SK-N-SH treated with all-trans-retinoic acid at 6 μM for 48 hours (cell line): ENCODE results near the gene ARHGEF33.

Source experiments
- ARNTL ChIP-seq: fragments of 450-650 bp; formaldehyde crosslinking; IDR thresholded peaks from 2 replicates; pipeline ENCODE4 v1.5.0; 2020; ENCODE audit warnings: low read depth, mild to moderate bottlenecking, moderate library complexity, borderline replicate concordance
- CSDC2 ChIP-seq: fragments of 250-450 bp; sonication (Bioruptor Pico); IDR thresholded peaks from 2 replicates; pipeline ENCODE4 v1.5.0; 2020; ENCODE audit warnings: mild to moderate bottlenecking, moderate library complexity
- PPARA ChIP-seq: fragments of 250-450 bp; sonication (Bioruptor Pico); IDR thresholded peaks from 2 replicates; pipeline ENCODE4 v1.5.0; 2020; ENCODE audit warnings: mild to moderate bottlenecking, borderline replicate concordance
- RARB ChIP-seq: fragments of 250-450 bp; sonication (Bioruptor Pico); IDR thresholded peaks from 2 replicates; pipeline ENCODE4 v1.8.0; 2021; ENCODE audit warnings: mild to moderate bottlenecking, moderate library complexity
- TOX ChIP-seq: fragments of 250-450 bp; sonication (Bioruptor Pico); IDR thresholded peaks from 2 replicates; pipeline ENCODE4 v1.8.0; 2021; ENCODE audit warnings: mild to moderate bottlenecking, moderate library complexity, borderline replicate concordance
- ZFP3 ChIP-seq: fragments of 250-450 bp; sonication (Bioruptor Pico); IDR thresholded peaks from 2 replicates; pipeline ENCODE4 v1.5.0; 2020; ENCODE audit warnings: mild to moderate bottlenecking, moderate library complexity
- ZFP30 ChIP-seq: fragments of 450-650 bp; formaldehyde crosslinking; IDR thresholded peaks from 2 replicates; pipeline ENCODE4 v1.5.0; 2022; ENCODE audit warnings: mild to moderate bottlenecking, moderate library complexity
- ZNF565 ChIP-seq: fragments of 450-650 bp; formaldehyde crosslinking; conservative IDR thresholded peaks from 2 replicates; pipeline ENCODE4 v1.5.0; 2020; ENCODE audit warnings: low read depth, mild to moderate bottlenecking, moderate library complexity
- ZNF8 ChIP-seq: fragments of 450-650 bp; formaldehyde crosslinking; IDR thresholded peaks from 2 replicates; pipeline ENCODE4 v1.5.0; 2020; ENCODE audit warnings: mild to moderate bottlenecking, moderate library complexity
- TF ChIP-seq, protein P1 (sequence below): fragments of 250-450 bp; sonication (Bioruptor Pico); IDR thresholded peaks from 2 replicates; pipeline ENCODE4 v1.8.0; 2020; ENCODE audit warnings: mild to moderate bottlenecking, moderate library complexity, borderline replicate concordance

DNA sequence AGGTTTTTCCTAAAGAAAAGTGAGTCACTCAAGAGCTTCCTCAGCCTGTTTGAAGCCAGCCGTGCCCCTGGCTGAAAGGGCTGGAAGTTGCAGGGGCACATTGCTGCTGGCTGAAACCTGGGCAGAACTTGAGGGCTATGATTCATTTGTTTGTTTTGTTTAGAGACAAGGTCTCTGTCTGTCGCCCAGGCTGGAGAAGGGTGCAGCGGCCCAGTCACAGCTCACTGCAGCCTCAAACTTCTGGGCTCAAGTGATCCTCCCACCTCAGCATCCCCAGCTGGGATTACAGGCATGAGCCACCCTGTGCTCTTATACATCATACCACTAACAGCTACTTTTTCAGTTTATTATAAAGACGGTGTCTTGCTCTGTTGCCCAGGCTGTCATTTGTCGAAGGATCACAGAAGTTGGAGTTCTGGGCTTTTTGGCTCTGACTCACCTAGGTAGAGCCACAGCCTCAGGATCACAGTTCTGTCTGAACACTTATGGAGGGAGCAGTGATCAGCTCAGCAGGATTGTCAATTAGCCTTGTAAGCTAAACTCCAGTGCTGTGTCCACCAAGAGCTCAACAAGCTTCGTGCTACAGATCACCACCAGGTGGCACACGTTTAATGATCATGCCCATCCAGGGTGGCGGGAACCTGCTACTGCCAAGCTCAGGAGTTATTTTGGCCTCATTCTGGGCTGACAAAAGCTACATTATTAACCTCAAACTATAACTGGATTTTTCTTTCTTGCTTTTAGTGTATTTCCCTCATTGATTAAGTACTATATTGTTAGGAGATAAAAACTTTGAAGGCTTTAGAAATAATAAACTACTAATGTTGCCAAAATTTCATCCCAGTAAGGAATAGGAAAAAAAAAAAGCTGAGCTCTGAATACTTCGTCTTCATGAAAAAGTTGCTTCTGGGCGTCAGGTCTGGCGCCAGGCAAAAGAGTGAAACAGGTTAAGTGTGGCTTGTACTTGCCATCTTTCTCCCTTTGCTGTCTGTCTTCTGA is 57.9 kb downstream of the ARHGEF33 start:
- TF ChIP-seq PPARA (CRISPR knock-in tag) = no peak
- no peak for TF ChIP-seq ARNTL (CRISPR knock-in tag)
- no peak for TF ChIP-seq ZNF565 (CRISPR knock-in tag)
- TF ChIP-seq, protein P1, sequence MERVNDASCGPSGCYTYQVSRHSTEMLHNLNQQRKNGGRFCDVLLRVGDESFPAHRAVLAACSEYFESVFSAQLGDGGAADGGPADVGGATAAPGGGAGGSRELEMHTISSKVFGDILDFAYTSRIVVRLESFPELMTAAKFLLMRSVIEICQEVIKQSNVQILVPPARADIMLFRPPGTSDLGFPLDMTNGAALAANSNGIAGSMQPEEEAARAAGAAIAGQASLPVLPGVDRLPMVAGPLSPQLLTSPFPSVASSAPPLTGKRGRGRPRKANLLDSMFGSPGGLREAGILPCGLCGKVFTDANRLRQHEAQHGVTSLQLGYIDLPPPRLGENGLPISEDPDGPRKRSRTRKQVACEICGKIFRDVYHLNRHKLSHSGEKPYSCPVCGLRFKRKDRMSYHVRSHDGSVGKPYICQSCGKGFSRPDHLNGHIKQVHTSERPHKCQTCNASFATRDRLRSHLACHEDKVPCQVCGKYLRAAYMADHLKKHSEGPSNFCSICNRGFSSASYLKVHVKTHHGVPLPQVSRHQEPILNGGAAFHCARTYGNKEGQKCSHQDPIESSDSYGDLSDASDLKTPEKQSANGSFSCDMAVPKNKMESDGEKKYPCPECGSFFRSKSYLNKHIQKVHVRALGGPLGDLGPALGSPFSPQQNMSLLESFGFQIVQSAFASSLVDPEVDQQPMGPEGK (CRISPR knock-in tag) = no peak
- TF ChIP-seq ZNF8 (CRISPR knock-in tag) = no peak
- TF ChIP-seq CSDC2 (CRISPR knock-in tag) = no peak
- TF ChIP-seq TOX (CRISPR knock-in tag) = no peak
- TF ChIP-seq ZFP3 (CRISPR knock-in tag) = no peak
- no peak for TF ChIP-seq RARB (CRISPR knock-in tag)
- TF ChIP-seq ZFP30 (CRISPR knock-in tag) = no peak
